GM12875 (cell line): ENCODE measurements around the gene GPR32.
"Not testable (repeated sequence)": the region's sequence is repeated elsewhere in the genome, so short reads cannot be mapped to it uniquely, and the experiment has no call there.

ENCODE experiments used
- H3K4me3 ChIP-seq: one replicate; pipeline ENCODE4 v1.5.1; 2011; ENCODE audit warnings: low read depth, low read length, control low read depth
- TF ChIP-seq, protein P1 (sequence below): IDR thresholded peaks from 2 replicates; pipeline ENCODE4 v1.5.1; 2011; ENCODE audit warnings: low read depth, mild to moderate bottlenecking, control low read depth, inconsistent platforms, low read length, moderate library complexity, borderline replicate concordance; ENCODE audit not compliant: insufficient read depth

Gene GPR32, protein sequence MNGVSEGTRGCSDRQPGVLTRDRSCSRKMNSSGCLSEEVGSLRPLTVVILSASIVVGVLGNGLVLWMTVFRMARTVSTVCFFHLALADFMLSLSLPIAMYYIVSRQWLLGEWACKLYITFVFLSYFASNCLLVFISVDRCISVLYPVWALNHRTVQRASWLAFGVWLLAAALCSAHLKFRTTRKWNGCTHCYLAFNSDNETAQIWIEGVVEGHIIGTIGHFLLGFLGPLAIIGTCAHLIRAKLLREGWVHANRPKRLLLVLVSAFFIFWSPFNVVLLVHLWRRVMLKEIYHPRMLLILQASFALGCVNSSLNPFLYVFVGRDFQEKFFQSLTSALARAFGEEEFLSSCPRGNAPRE

DNA sequence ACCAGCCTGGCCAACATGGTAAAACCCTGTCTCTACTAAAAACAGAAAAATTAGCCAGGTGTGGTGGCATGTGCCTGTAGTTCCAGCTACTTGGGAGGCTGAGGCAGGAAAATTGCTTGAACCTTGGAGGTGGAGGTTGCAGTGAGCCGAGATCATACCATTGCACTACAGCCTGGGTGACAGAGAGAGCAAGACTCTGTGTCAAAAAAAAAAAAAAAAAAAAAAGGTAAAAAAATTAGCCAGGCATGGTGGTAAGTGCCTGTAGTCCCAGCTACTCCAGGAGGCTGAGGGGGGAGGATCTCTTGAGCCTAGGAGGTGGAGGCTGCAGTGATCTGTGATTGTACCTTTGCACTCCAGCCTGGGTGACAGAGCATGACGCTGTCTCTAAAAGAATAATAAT lies at the start of gene GPR32:
GPR32 (plus strand) TSS at position 301 of the 400 bp plus-strand sequence. CDS start 137 bp downstream, outside the sequence.
- not testable (repeated sequence) for H3K4me3 ChIP-seq

DNA sequence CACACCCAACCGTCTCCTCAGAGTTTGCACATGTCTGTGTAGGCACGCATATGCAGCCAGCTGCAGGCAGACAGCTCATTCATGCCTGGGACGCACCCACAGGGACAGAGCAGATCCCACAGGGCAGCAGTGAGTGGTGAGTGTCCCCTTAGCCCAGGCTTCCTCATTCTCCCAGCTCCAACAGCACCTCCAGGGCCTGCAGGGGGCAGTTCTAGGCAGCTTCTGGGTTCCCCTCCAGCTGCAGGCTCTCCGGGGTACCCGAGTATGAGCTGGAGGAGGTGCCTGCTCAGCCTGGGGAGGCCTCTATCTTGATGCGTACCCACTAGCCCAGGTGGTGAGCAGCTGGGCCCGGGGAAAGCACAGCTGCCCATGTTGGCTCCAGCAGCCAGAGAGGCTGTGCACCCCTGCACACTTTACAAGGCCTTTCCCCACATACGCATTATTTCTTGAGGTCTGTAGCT lies 49.3 kb upstream of the GPR32 start:
- TF ChIP-seq, protein P1, sequence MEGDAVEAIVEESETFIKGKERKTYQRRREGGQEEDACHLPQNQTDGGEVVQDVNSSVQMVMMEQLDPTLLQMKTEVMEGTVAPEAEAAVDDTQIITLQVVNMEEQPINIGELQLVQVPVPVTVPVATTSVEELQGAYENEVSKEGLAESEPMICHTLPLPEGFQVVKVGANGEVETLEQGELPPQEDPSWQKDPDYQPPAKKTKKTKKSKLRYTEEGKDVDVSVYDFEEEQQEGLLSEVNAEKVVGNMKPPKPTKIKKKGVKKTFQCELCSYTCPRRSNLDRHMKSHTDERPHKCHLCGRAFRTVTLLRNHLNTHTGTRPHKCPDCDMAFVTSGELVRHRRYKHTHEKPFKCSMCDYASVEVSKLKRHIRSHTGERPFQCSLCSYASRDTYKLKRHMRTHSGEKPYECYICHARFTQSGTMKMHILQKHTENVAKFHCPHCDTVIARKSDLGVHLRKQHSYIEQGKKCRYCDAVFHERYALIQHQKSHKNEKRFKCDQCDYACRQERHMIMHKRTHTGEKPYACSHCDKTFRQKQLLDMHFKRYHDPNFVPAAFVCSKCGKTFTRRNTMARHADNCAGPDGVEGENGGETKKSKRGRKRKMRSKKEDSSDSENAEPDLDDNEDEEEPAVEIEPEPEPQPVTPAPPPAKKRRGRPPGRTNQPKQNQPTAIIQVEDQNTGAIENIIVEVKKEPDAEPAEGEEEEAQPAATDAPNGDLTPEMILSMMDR = no peak
- H3K4me3 ChIP-seq = no peak overlapping the region

DNA sequence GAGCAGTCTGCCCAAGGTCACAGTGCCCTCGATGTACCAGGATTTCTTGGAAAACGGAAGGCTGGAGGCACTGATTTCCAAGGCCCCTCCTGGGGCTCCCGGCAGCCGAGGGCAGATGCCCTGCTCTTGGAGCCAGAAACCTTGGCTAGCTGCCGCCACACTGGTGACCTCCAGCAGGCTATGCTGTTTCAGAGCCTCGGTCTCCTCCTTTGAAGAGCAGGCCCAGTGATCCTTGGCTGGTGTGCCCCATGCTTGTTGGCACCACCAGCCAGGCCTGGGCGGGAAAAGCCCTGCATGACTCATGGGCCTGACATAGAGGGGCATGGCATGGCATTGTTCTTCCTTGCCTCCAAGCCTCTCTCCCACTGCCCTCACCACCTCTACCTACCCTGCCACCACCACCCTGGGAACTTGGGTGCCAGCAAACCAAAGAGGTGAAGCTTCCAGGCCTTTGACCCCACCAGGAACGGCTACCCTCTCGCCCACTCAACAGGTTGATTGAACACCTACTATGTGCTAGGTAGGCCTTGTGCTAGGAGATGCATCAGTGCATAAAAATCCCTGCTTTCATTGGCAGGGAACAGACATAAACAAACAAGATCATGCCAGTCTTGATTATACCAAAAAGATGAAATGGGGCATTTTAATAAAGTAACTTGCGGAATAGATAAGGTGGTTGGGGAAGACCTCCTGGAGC lies 48.7 kb upstream of the GPR32 start:
- TF ChIP-seq, protein P1 = no peak
- H3K4me3 ChIP-seq = no peak overlapping the region

DNA sequence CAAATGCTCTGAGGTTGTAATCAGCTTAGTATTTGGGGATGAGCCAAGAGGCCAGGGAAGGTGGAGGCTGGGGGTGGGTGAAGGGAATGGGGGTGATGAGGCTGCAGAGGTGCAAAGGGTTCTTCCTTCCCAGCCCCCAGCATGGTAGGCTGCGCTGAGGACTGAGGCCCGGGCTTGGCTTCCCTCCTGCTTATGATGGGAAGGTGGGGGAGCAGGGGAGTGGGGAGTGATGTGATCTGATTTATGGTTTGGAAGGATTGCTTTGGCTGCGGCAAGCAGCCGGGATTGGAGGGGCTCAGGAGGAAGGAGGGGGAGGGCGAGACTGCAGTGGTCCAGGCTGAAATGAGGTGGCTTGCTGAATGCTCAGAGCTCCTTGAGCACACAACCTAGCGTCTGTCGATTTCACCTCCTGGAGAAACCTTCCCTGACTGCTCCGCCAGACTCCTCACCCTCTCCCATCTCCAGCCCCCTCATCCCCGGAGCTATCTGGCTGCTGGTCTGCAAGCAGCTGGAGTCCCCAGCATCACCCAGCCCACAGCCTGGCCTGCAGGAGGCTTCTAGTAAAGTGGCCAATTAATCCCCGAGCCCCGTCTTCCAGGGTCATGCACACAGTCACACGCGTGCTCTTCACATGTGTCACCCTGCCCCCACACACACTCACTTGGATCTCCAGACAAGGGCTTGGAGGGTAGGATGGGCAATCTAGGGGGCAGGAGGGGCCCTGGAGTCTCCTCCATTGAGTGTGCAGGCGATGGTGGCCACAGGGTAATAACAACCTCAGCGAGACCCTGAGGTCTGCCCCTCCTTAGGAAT lies 47.9 kb upstream of the GPR32 start:
- H3K4me3 ChIP-seq = no peak overlapping the region
- TF ChIP-seq, protein P1 = no peak

DNA sequence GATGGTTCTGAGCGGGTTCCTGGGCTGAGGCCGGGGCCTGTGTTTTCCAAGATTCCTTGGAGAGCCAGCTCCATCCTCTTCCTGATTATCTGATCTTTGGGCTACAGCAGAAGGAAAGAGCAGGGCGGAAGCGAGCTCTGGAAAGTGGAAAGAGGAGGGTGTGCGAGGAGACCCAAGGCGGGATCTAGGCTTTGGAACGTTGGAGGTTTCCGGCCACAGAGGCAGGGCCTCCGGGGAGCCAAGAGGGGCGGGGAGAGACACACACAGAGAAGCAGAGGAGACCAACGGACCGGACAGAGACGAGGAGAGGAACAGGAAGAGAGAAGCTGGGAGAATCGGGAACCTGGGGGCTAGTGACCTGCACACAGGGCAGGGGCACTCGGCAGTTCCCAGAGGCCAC lies 47.2 kb upstream of the GPR32 start, which contains the start of gene CLEC11A:
CLEC11A (plus strand) TSS at position 296 of the 400 bp plus-strand sequence. CDS start 162 bp downstream, outside the sequence.
- no peak within 1 kb of the TSS for H3K4me3 ChIP-seq
- TF ChIP-seq, protein P1 = no peak

DNA sequence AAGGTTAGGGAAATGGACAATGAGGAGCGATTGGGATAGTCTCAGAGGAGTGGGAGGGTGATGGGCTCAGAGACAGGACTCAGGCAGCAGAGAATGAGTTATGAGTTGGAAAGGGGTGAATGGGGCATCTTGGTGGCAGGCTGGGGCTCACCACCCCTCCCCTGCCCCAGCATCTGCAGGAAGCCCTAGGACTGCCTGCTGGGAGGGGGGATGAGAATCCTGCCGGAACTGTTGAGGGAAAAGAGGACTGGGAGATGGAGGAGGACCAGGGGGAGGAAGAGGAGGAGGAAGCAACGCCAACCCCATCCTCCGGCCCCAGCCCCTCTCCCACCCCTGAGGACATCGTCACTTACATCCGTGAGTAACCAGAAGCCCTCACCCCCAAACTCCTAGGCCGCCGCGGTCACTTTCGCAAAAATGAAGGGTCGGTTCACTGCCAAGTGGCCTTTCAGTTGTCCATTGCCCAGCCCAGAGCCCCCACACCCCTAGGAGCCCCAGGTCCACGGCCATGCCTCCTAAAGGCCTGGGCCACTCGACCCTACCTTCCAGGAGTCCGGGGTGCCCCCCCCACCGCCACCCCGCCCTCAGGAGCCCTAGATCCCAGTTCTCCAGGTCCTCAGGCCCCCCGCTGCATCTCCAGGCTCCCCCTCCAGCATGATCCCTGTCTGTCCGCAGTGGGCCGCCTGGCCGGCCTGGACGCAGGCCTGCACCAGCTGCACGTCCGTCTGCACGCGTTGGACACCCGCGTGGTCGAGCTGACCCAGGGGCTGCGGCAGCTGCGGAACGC lies 46.3 kb upstream of the GPR32 start:
- TF ChIP-seq, protein P1 = no peak; the same call in 1 of the 2 replicates
- H3K4me3 ChIP-seq = no peak overlapping the region
